Smooth muscle cell (in vitro differentiated cells): Measurements from ENCODE around the gene NKX1-1. TPM values are rescaled to one million over a fixed set of nuclear protein-coding genes. Genes with fewer than 3 reads are reported as not detected.

Experiments
- DNase-seq: peaks from one replicate; lab custom pipeline; 2025; ENCODE audit not compliant: unreplicated experiment; lab: John Stamatoyannopoulos, UW
- H2AFZ ChIP-seq: fragments of 200-600 bp; sonication (generic); 2 replicates; pipeline ENCODE4 v1.6.0; 2016; ENCODE audit warnings: antibody characterized with exemption, low read depth, mild to moderate bottlenecking
- H3F3A ChIP-seq: fragments of 200-600 bp; sonication (generic); 2 replicates; pipeline ENCODE4 v1.6.0; 2017; ENCODE audit warnings: antibody characterized with exemption, low read depth
- H3K27ac ChIP-seq: fragments of 200-600 bp; sonication (generic); 2 replicates; pipeline ENCODE4 v1.5.1; 2016; ENCODE audit warnings: low read depth, mild to moderate bottlenecking
- H3K27me3 ChIP-seq: fragments of 200-600 bp; sonication (generic); 2 replicates; pipeline ENCODE4 v1.6.1; 2016; ENCODE audit warnings: low read depth, mild to moderate bottlenecking
- H3K36me3 ChIP-seq: fragments of 200-600 bp; sonication (generic); 2 replicates; pipeline ENCODE4 v1.5.1; 2016; ENCODE audit warnings: low read depth
- H3K4me1 ChIP-seq: fragments of 200-600 bp; sonication (generic); 2 replicates; pipeline ENCODE4 v1.5.1; 2016; ENCODE audit warnings: low read depth
- H3K4me2 ChIP-seq: fragments of 200-600 bp; sonication (generic); 2 replicates; pipeline ENCODE4 v1.6.0; 2016; ENCODE audit warnings: mild to moderate bottlenecking
- H3K4me3 ChIP-seq: fragments of 200-600 bp; sonication (generic); 2 replicates; pipeline ENCODE4 v1.5.1; 2016; ENCODE audit warnings: mild to moderate bottlenecking
- H3K79me2 ChIP-seq: fragments of 200-600 bp; sonication (generic); 2 replicates; pipeline ENCODE4 v1.6.0; 2016; ENCODE audit warnings: low read depth, mild to moderate bottlenecking
- H3K9ac ChIP-seq: fragments of 200-600 bp; sonication (generic); 2 replicates; pipeline ENCODE4 v1.6.0; 2016; ENCODE audit warnings: low read depth
- H3K9me3 ChIP-seq: fragments of 200-600 bp; sonication (generic); replicated peaks from 2 replicates; pipeline ENCODE4 v1.5.1; 2016; ENCODE audit warnings: low read depth
- H4K20me1 ChIP-seq: fragments of 200-600 bp; sonication (generic); 2 replicates; pipeline ENCODE4 v1.6.0; 2016; ENCODE audit warnings: low read depth
- WGBS: methylation state at CpG from one replicate; pipeline ENCODE4 v1.1.7; 2016; ENCODE audit warnings: low lambda C conversion rate; 5-methylcytosine and 5-hydroxymethylcytosine counted together
- polyA plus RNA-seq: library from polyadenylated mRNA; unstranded; fragments of >200 nt; fragmentation: Nextera tagmentation; extraction: Ambion mirVana; gene quantifications from 2 replicates; pipeline ENCODE4 v1.2.1, GENCODE V29; 2016
- total RNA-seq: library from RNA; depleted of rRNA; stranded (reverse); fragments of >200 nt; gene quantifications from 2 replicates; pipeline ENCODE4 v1.2.3, GENCODE V29; 2014
- TF ChIP-seq, protein P1 (sequence below): fragments of 200-600 bp; sonication (generic); IDR thresholded peaks from 2 replicates; pipeline ENCODE4 v1.5.1; 2017; ENCODE audit warnings: borderline replicate concordance, mild to moderate bottlenecking, antibody characterized with exemption; ENCODE audit not compliant: insufficient read depth, poor library complexity, severe bottlenecking

Gene NKX1-1
- total and polyA plus RNA-seq, 2 experiments from 2014 or later = not detected

DNA sequence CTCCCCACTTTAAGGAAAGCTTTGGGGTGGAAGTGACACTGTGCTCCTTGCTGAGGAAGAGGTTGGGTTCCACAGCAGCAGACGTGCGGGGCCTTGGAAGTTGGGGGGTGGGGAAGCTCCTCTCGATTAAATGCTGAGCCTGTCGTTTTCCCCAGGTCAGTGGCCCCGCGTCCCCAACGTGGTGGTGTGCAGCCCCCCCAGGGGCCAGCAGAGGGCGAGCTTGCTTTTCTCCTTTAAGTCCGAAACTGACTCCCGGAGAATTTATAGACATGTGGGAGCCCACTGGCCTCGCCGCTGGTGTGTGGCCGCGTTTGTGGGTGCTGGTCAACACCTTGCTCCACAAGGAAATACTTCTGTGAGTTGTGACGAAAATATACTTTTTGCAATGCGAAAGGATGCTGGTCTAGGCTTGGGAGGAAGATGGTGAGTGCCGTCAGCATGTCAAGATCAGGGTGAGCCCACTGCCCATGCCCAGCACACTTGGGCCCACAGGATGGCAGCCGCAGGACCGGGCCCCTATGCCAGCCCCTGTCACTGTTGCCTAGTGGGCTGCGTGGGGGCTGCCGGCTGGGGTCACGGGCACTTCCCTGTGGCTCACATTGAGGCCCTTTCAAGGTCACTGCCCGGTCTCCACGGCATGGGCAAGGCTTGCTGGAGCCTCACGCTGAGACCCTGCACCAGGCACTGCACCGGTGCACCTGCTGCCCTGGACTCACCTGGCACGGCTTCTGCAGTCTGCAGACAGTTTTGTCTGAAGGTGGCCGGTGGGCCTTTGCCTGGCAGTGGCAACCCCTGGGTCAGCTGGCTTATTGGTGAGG lies 49.9 kb downstream of the NKX1-1 start:
- H3K27me3 ChIP-seq = no peaks in the 10 kb centered on the region
- H3K36me3 ChIP-seq = no peaks in the 10 kb centered on the region
- no peak overlapping the region for H2AFZ ChIP-seq
- no peak overlapping the region for H3K27ac ChIP-seq
- TF ChIP-seq, protein P1, sequence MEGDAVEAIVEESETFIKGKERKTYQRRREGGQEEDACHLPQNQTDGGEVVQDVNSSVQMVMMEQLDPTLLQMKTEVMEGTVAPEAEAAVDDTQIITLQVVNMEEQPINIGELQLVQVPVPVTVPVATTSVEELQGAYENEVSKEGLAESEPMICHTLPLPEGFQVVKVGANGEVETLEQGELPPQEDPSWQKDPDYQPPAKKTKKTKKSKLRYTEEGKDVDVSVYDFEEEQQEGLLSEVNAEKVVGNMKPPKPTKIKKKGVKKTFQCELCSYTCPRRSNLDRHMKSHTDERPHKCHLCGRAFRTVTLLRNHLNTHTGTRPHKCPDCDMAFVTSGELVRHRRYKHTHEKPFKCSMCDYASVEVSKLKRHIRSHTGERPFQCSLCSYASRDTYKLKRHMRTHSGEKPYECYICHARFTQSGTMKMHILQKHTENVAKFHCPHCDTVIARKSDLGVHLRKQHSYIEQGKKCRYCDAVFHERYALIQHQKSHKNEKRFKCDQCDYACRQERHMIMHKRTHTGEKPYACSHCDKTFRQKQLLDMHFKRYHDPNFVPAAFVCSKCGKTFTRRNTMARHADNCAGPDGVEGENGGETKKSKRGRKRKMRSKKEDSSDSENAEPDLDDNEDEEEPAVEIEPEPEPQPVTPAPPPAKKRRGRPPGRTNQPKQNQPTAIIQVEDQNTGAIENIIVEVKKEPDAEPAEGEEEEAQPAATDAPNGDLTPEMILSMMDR = peak; percentile 77
- H3K9ac ChIP-seq = no peak overlapping the region
- H3K9me3 ChIP-seq = no peaks in the 10 kb centered on the region
- WGBS = 74% methylated on average over 28 of the region's 28 CpGs
- H3K4me3 ChIP-seq = no peak overlapping the region
- no peaks in the 10 kb centered on the region for H3F3A ChIP-seq
- H3K4me2 ChIP-seq = no peak overlapping the region
- DNase-seq = no peak
- peaks cover 25% of the 10 kb centered on the region for H4K20me1 ChIP-seq
- no peaks in the 10 kb centered on the region for H3K4me1 ChIP-seq
- H3K79me2 ChIP-seq = no peaks in the 10 kb centered on the region

DNA sequence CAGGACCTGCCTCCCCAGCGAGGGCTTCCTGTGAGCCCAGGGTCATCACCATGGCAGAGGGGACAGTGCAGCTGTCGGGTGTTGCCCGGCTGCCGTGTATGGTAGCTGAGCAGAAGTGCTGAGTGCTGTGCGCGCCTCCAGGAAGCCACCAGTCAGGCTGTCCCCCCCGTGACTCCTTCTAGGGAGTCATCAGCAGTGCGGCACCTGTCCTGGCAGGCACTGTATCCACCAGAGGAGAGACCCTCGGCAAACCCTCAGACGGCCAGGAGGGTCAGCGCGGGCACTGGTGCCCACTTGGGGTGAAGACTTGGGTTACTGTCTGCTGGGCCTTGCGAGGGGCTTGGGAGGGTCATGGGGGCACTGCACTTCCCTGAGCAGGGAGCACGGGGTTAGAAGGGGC lies 50.9 kb downstream of the NKX1-1 start:
- H3K27me3 ChIP-seq = no peaks in the 10 kb centered on the region
- H3K27ac ChIP-seq = no peak overlapping the region
- WGBS = 97% methylated on average over 14 of the region's 14 CpGs
- no peaks in the 10 kb centered on the region for H3F3A ChIP-seq
- H3K9ac ChIP-seq = no peak overlapping the region
- no peaks in the 10 kb centered on the region for H3K36me3 ChIP-seq
- no peak overlapping the region for H3K4me2 ChIP-seq
- H4K20me1 ChIP-seq = peaks cover 16% of the 10 kb centered on the region
- DNase-seq = no peak
- H3K9me3 ChIP-seq = no peaks in the 10 kb centered on the region
- H3K4me1 ChIP-seq = no peaks in the 10 kb centered on the region
- H3K4me3 ChIP-seq = no peak overlapping the region
- no peak overlapping the region for H2AFZ ChIP-seq
- no peaks in the 10 kb centered on the region for H3K79me2 ChIP-seq
- TF ChIP-seq, protein P1 = no peak

DNA sequence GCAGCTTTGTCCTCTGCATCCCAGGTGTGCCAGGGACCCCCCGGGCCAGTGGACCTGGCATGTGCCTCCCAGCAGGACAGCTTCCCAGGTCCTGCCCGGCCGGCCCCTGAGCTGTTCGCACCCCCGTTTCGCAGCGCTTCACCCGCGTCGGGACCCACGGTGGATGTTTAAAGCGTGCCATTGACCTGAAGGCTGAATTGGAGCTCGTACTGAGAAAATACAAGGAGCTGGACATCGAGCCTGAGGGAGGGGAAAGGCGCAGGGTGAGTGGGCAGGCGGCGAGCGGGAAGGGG lies 51.3 kb downstream of the NKX1-1 start:
- 98% methylated on average over 18 of the region's 18 CpGs for WGBS

More for the DNA sequence above, 51.3 kb downstream of the NKX1-1 start:
- no peak overlapping the region for H2AFZ ChIP-seq
- H3K4me1 ChIP-seq = no peaks in the 10 kb centered on the region
- H3K4me2 ChIP-seq = no peak overlapping the region
- no peaks in the 10 kb centered on the region for H3K9me3 ChIP-seq
- no peak overlapping the region for H3K4me3 ChIP-seq
- no peaks in the 10 kb centered on the region for H3F3A ChIP-seq
- H3K27me3 ChIP-seq = no peaks in the 10 kb centered on the region
- no peaks in the 10 kb centered on the region for H3K79me2 ChIP-seq
- TF ChIP-seq, protein P1 = no peak
- H3K36me3 ChIP-seq = no peaks in the 10 kb centered on the region
- H3K9ac ChIP-seq = no peak overlapping the region
- peaks cover 12% of the 10 kb centered on the region for H4K20me1 ChIP-seq
- no peak for DNase-seq
- no peak overlapping the region for H3K27ac ChIP-seq
